Spleen (tissue), 7 donors: ENCODE measurements around the gene AFMID.

ENCODE experiments used
- POLR2A ChIP-seq, 3 donors: fragments of 450-650 bp; IDR thresholded peaks; one replicate each; pipeline ENCODE4 v1.5.1; 2017; ENCODE audit warnings: antibody characterized with exemption in 3 of 3, mild to moderate bottlenecking in 1 of 3
- POLR2AphosphoS5 ChIP-seq, 3 donors: sonication (generic); formaldehyde crosslinking; IDR thresholded peaks; one replicate each; pipeline ENCODE4 v1.5.1; 2017; ENCODE audit warnings: antibody characterized with exemption in 3 of 3
- TF ChIP-seq, protein P1 (sequence below), 11 experiments: fragments of 200-600 bp in 7 of 11; fragments of 450-650 bp in 4 of 11; sonication (generic) in 4 of 11; IDR thresholded peaks in 8 of 11; conservative IDR thresholded peaks in 3 of 11; 1 replicate in 7 of 11; 2 replicates in 4 of 11; pipeline versions ENCODE4 v1.4.0 to v1.8.0; 2016 to 2021; ENCODE audit warnings: antibody characterized with exemption in 11 of 11, inconsistent platforms in 4 of 11, mild to moderate bottlenecking in 1 of 11
- donor health status: DM: no; HTN: no; CAD: no; lungs with moderate emphysema.
- donor health status: DM: no; HTN: no; CAD: no.
- donor health status: DM: no; HTN: no; CAD: no.

GRCh38 chr17:78166416-78166815 is 20.7 kb upstream of the AFMID start:
- TF ChIP-seq, protein P1, sequence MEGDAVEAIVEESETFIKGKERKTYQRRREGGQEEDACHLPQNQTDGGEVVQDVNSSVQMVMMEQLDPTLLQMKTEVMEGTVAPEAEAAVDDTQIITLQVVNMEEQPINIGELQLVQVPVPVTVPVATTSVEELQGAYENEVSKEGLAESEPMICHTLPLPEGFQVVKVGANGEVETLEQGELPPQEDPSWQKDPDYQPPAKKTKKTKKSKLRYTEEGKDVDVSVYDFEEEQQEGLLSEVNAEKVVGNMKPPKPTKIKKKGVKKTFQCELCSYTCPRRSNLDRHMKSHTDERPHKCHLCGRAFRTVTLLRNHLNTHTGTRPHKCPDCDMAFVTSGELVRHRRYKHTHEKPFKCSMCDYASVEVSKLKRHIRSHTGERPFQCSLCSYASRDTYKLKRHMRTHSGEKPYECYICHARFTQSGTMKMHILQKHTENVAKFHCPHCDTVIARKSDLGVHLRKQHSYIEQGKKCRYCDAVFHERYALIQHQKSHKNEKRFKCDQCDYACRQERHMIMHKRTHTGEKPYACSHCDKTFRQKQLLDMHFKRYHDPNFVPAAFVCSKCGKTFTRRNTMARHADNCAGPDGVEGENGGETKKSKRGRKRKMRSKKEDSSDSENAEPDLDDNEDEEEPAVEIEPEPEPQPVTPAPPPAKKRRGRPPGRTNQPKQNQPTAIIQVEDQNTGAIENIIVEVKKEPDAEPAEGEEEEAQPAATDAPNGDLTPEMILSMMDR (IDR thresholded peaks at IDR 0.05 in 8 of 11, conservative IDR thresholded peaks at IDR 0.05 in 3 of 11): no peak
- no peak for TF ChIP-seq POLR2AphosphoS5 (IDR thresholded peaks at IDR 0.05)
- no peak for TF ChIP-seq POLR2A (IDR thresholded peaks at IDR 0.05)
